CD4-positive, alpha-beta T cell treated with Interleukin-12 subunit alpha and Interleukin-12 subunit beta, for 1 hour (primary cell): Measurements from ENCODE around the gene AKNA.

ENCODE experiments used
- DNase-seq: peaks from one replicate; pipeline ENCODE4 v3.0.0-alpha.2; 2020

Gene AKNA

GRCh38 chr9:114394523-114395333 lies 6.9 kb upstream of the AKNA start:
- no peak for DNase-seq

- DNase-seq, result no peak
Observed at GRCh38 chr9:114392749-114393112, 4.9 kb upstream of the AKNA start.

GRCh38 chr9:114390952-114391351 lies 3.2 kb upstream of the AKNA start:
- no peak for DNase-seq

- no peak for DNase-seq
Observed at GRCh38 chr9:114389612-114390368, 2.0 kb upstream of the AKNA start.

GRCh38 chr9:114388764-114389375 lies 1.1 kb upstream of the AKNA start:
- DNase-seq, result no peak

GRCh38 chr9:114388357-114388682 lies 538 bp upstream of the AKNA start:
- no peak for DNase-seq

GRCh38 chr9:114386886-114387679 lies 699 bp downstream of the AKNA start:
- DNase-seq, result no peak

GRCh38 chr9:114386361-114386885 lies 1.4 kb downstream of the AKNA start:
- DNase-seq, result no peak

- peak; percentile 93 for DNase-seq
Observed at GRCh38 chr9:114385397-114386181, 2.2 kb downstream of the AKNA start.

- DNase-seq, result no peak
Observed at GRCh38 chr9:114384836-114385396, 2.9 kb downstream of the AKNA start.

GRCh38 chr9:114384341-114384740 lies 3.4 kb downstream of the AKNA start:
- no peak for DNase-seq

- no peak for DNase-seq
Observed at GRCh38 chr9:114383521-114384231, 4.1 kb downstream of the AKNA start.

GRCh38 chr9:114382699-114383520 lies 4.9 kb downstream of the AKNA start:
- DNase-seq, result peak; percentile 86

GRCh38 chr9:114378883-114379282 lies 8.9 kb downstream of the AKNA start:
- no peak for DNase-seq

- no peak for DNase-seq
Observed at GRCh38 chr9:114378016-114378415, 9.8 kb downstream of the AKNA start.

GRCh38 chr9:114376586-114377445 lies 11.0 kb downstream of the AKNA start:
- DNase-seq, result no peak

GRCh38 chr9:114375386-114376175 lies 12.2 kb downstream of the AKNA start:
- DNase-seq, result no peak

GRCh38 chr9:114374936-114375335 lies 12.8 kb downstream of the AKNA start:
- no peak for DNase-seq
